Measurements from ENCODE around the gene SCN4B.

SCN4B gene

DNA sequence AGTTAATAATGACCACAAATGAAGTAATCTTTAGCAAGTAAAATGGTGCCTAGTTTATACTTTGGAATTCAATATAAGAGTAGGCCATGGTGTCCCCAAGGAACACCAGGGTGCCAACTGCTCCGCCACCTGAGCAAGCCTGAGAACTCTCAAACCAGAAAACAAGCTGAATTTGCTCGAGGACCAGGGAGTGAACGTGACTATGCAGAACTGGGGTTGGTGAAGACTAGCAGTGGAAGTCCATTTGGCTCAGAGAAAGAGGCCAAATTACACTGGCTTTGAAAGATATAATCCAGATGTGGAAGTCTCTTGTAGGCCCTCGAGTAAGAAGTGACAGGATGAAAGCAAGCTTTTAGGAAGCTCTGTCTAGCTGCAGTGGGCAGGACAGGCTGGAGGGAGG is 57.1 kb downstream of the SCN4B start:
- DNase-seq, result no peak

- DNase-seq, result no peak
Measured at GRCh38 chr11:118092907-118093571, 59.6 kb downstream of the SCN4B start.

DNA sequence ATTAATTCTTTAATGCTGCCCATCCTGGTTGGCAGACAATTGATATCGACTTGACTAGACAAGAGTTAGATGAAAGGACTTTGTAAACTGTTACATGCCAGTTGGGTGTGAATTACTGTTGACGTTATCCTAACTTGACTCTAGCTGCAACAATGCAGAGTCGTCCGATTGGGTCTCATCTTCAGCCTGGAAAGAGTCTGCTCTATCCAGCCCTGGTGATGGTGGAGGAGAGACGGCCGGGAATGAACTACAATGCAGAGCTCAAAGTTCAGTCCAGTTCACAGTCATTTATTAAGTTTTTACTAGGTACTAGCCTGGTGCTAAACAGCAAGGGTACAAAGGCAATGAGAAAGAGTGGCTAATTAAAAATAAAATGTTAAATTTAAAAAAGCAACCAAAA is 60.9 kb downstream of the SCN4B start:
- no peak for DNase-seq

DNA sequence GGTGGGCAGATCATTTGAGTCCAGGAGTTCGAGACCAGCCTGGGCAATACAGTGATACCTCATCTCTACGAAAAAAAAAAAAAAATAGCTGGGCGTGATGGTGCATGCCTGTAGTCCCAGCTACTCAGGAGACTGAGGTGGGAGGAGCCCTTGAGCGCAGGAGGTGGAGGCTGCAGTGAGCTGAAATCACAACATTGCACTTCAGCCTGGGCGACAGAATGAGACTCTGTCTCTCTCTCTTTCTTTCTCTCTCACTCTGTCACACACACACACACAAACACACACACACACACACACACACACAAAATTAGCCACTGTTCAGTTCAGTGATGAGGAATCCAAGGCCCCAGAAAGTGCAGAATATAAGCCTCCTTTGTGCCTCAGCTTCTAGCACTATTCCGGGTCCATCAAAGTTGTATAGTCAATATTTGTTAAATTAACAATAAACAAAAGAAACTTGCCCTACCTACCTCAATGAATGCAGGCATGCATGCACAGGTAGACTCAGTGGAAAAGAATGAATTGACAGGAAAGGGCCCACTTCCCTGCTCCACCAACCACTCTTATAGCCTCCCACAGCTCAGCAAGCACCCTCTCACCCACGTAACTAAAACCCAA is 62.0 kb downstream of the SCN4B start:
- no peak for DNase-seq

DNA sequence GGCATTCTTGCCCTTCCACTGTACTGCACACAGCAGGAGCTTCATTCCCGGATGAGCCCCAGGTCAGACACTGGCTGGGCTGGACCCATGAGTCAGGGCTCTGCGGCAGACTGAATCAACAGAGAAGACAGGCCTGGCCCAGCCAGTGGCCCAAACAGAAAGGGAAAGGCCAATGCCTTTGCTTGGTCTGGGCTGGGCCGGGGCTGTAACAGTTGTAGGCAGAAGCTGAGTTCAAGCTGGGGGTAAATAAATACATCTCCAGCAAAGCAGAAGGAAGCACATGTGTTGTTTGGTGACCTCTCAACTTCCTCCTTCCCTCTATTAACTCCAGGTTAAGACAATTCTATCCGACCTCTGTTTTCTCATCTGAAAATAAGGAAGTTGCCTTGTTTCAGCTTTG is 64.1 kb downstream of the SCN4B start:
- peak; percentile 67 for DNase-seq

- no peak for DNase-seq
Measured at GRCh38 chr11:118087931-118088330, 64.7 kb downstream of the SCN4B start.

DNA sequence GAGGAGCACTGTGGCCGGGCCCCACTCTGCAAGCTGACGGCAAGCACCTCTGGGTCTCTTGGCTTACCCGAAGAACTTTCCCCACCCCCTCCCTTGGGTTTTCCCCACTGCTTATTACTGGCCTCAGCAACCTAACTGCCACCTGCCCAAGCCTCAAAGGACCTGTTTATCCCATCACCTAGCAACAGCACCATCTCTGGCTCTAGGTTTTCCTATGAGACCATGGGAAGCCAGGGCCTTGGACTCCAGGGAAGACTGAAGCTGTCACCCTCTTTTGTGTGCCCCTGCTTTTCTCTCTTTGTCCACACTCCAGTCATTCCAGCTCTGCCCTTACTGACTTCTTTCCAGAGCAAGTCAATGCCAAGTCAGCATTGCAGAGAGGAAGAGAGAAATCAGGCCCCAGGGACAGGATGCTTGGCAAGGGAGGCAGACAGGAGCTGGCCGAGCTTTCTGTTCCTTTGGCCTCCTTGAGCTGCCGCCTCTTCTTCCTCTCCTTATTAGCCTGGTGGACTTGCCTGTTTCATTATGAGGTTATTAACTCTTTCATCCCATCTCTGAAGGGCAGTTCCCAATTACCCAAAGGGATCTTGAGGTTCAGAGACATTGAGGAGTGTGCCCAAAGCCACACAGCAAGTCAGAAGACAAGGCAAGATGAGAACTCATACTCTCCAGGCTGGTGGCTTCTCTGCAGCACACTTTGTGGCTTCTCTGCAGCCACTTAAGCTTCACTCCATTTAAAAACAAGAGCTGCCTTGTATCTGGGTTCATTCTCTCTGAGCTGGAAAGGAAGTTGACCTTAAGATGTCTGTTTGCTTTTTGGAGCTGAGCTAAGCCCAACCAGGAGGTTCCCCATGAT is 65.5 kb downstream of the SCN4B start, which contains the start of gene SMIM35:
TSS of gene SMIM35 (minus strand) at position 51 of the 856 bp plus-strand sequence. CDS start 206 bp downstream, outside the sequence.
- DNase-seq, result no peak

DNA sequence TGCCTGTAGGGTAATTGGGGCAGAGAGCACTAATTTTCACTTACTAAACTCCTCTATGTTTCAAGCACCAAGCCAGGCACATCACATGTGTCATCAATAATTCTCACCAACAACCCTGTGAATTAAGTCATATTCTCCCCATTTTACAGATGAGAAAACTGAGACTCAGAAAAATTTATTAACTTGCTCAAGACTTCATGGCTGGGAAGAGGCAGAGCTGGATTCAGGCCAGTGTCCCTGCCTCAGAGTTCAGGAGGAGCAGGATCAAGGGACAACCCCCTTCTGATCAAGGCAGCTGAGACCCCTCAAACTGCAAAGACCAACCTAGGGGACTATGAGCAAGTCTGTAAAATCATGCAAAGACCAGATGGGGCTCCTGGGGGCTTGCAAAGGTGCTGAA is 68.0 kb downstream of the SCN4B start:
- no peak for DNase-seq

DNA sequence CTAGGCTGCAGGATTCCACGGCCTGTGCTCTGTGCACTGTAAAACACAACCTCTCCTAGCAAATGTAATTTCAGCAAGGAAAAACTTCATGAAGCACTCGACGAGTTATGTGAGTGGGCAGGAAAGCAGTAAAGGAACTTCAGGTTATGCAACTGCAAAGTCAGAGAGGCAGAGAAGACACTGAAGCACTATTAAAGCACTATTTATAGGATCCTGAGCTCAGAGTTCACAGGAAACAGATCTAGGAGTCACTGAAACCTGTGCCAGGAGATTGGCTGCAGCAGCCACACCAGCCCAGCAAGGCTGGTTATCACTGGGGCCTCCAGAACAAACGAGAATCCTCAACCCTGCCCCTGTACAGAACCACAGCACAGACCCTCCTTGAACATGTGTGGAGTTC is 68.4 kb downstream of the SCN4B start:
- DNase-seq, result no peak
